SK-N-SH (cell line): ENCODE data around the gene LARGE1.

ENCODE experiments used
- CHD2 ChIP-seq: fragments of 150-350 bp; IDR thresholded peaks from 2 replicates; pipeline ENCODE4 v1.6.1; 2018; ENCODE audit warnings: low read length; ENCODE audit not compliant: partially characterized antibody
- EP300 ChIP-seq, 2 experiments: IDR thresholded peaks; 2 replicates each; pipeline versions ENCODE4 v1.4.0 to v1.6.1; 2012; ENCODE audit warnings: borderline replicate concordance in 1 of 2, low read depth in 1 of 2, low read length in 1 of 2
- GATA2 ChIP-seq: sonication (generic); formaldehyde crosslinking; IDR thresholded peaks from 2 replicates; pipeline ENCODE4 v1.5.0; 2020; ENCODE audit warnings: mild to moderate bottlenecking, missing genetic modification reagents
- MEF2A ChIP-seq: IDR thresholded peaks from 2 replicates; pipeline ENCODE4 v1.4.0; 2012; ENCODE audit warnings: low read depth, borderline replicate concordance
- TF ChIP-seq, protein P1 (sequence below): fragments of 200-600 bp; sonication (generic); IDR thresholded peaks from 2 replicates; pipeline ENCODE4 v1.6.1; 2017; ENCODE audit warnings: antibody characterized with exemption, mild to moderate bottlenecking, moderate library complexity
- TF ChIP-seq, protein P2 (sequence below): IDR thresholded peaks from 2 replicates; pipeline ENCODE4 v1.6.1; 2012; ENCODE audit warnings: mild to moderate bottlenecking, low read depth, low read length, moderate library complexity

DNA sequence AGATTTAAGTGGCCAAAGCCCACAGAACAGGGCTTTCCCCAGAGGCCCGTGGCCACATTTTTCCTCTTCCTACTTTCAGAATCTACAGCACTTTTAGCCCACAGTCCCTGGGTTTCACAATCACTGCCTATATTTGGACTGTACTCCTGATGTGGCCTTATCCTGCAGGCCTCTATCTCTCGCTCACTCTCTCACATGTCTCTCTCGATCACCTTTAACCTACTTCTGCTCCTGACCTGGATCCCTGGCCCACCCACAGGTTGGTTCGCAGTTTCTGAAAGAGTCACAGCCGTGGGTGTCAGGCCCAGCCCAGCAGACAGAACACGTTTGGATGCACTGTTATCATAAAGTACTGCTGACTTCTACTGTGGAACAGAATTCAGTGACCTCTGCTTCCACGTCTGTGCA, 55.5 kb downstream of the LARGE1 start:
- TF ChIP-seq, protein P1, sequence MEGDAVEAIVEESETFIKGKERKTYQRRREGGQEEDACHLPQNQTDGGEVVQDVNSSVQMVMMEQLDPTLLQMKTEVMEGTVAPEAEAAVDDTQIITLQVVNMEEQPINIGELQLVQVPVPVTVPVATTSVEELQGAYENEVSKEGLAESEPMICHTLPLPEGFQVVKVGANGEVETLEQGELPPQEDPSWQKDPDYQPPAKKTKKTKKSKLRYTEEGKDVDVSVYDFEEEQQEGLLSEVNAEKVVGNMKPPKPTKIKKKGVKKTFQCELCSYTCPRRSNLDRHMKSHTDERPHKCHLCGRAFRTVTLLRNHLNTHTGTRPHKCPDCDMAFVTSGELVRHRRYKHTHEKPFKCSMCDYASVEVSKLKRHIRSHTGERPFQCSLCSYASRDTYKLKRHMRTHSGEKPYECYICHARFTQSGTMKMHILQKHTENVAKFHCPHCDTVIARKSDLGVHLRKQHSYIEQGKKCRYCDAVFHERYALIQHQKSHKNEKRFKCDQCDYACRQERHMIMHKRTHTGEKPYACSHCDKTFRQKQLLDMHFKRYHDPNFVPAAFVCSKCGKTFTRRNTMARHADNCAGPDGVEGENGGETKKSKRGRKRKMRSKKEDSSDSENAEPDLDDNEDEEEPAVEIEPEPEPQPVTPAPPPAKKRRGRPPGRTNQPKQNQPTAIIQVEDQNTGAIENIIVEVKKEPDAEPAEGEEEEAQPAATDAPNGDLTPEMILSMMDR: no peak
- TF ChIP-seq GATA2 (CRISPR knock-in tag) (no peak), EP300 (IDR thresholded peaks at IDR 0.05; ENCODE audit: borderline replicate concordance in 1 of 2, low read depth in 1 of 2, low read length in 1 of 2) (no peak), CHD2 (no peak), MEF2A (no peak)
- TF ChIP-seq, protein P2, sequence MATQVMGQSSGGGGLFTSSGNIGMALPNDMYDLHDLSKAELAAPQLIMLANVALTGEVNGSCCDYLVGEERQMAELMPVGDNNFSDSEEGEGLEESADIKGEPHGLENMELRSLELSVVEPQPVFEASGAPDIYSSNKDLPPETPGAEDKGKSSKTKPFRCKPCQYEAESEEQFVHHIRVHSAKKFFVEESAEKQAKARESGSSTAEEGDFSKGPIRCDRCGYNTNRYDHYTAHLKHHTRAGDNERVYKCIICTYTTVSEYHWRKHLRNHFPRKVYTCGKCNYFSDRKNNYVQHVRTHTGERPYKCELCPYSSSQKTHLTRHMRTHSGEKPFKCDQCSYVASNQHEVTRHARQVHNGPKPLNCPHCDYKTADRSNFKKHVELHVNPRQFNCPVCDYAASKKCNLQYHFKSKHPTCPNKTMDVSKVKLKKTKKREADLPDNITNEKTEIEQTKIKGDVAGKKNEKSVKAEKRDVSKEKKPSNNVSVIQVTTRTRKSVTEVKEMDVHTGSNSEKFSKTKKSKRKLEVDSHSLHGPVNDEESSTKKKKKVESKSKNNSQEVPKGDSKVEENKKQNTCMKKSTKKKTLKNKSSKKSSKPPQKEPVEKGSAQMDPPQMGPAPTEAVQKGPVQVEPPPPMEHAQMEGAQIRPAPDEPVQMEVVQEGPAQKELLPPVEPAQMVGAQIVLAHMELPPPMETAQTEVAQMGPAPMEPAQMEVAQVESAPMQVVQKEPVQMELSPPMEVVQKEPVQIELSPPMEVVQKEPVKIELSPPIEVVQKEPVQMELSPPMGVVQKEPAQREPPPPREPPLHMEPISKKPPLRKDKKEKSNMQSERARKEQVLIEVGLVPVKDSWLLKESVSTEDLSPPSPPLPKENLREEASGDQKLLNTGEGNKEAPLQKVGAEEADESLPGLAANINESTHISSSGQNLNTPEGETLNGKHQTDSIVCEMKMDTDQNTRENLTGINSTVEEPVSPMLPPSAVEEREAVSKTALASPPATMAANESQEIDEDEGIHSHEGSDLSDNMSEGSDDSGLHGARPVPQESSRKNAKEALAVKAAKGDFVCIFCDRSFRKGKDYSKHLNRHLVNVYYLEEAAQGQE: no peak
